H1 (cell line): ENCODE data around the gene NPC1L1. TPM values are rescaled to one million over a fixed set of nuclear protein-coding genes. Genes with fewer than 3 reads are reported as not detected.

Experiments
- BACH1 ChIP-seq: IDR thresholded peaks from 2 replicates; pipeline ENCODE4 v1.6.1; 2012; ENCODE audit warnings: low read length, improper control_type of control experiment
- BRCA1 ChIP-seq: IDR thresholded peaks from 2 replicates; pipeline ENCODE4 v1.6.1; 2012; ENCODE audit warnings: low read depth, low read length, improper control_type of control experiment
- SP2 ChIP-seq: IDR thresholded peaks from 2 replicates; pipeline ENCODE4 v1.6.1; 2012; ENCODE audit warnings: mild to moderate bottlenecking, low read length, inconsistent platforms
- SRF ChIP-seq: IDR thresholded peaks from 2 replicates; pipeline ENCODE4 v1.6.1; 2011; ENCODE audit warnings: mild to moderate bottlenecking, low read depth, low read length, moderate library complexity
- polyA plus RNA-seq, 7 experiments: library from polyadenylated mRNA; depleted of rRNA in 3 of 7; stranded (reverse) in 5 of 7; unstranded in 2 of 7; fragments of >200 nt in 5 of 7; fragments of 200-250 nt in 2 of 7; gene quantifications; 1 replicate in 5 of 7; 2 replicates in 1 of 7; 4 replicates in 1 of 7; pipeline versions ENCODE4 v1.2.1 to v1.2.3, GENCODE V29; 2011 to 2013; ENCODE audit warnings: missing spikeins in 2 of 7, mixed read lengths in 2 of 7
- total RNA-seq: library from RNA; stranded (reverse); fragmentation: NEBNext Ultra II Directional; extraction: Animal tissue kit (Norgen Biotek cat#: 25700); gene quantifications from 2 replicates; pipeline ENCODE4 v1.2.1, GENCODE V29; 2021
- TF ChIP-seq, protein P1 (sequence below): IDR thresholded peaks from 2 replicates; pipeline ENCODE4 v1.6.1; 2011; ENCODE audit warnings: low read length, improper control_type of control experiment

The NPC1L1 gene
- total and polyA plus RNA-seq, 2 of the 8 experiments (the other 6 are each of a cell fraction or from before 2014, with no cell fraction given), result 0.06 to 0.21 TPM

GRCh38 chr7:44590910-44591309 lies 49.8 kb upstream of the NPC1L1 start (continued):
- TF ChIP-seq SRF, result no peak
- TF ChIP-seq SP2, result no peak
- TF ChIP-seq BACH1, result no peak
- no peak for TF ChIP-seq BRCA1
- TF ChIP-seq, protein P1, sequence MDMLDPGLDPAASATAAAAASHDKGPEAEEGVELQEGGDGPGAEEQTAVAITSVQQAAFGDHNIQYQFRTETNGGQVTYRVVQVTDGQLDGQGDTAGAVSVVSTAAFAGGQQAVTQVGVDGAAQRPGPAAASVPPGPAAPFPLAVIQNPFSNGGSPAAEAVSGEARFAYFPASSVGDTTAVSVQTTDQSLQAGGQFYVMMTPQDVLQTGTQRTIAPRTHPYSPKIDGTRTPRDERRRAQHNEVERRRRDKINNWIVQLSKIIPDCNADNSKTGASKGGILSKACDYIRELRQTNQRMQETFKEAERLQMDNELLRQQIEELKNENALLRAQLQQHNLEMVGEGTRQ, result no peak
- TF ChIP-seq, all 59 proteins: peak for 0
